AG04450 (cell line): ENCODE measurements around the gene VRK3. TPM values are rescaled to one million over a fixed set of nuclear protein-coding genes. Genes with fewer than 3 reads are reported as not detected.
A peak's percentile ranks its signal among the peaks of the same experiment; 100 is the strongest.

Experiments used
- CTCF ChIA-PET: fragments of 300-600, 350-600 bp; formaldehyde crosslinking; extraction: SDS; loops from one replicate; lab custom pipeline; 2022; ENCODE audit warnings: antibody characterized with exemption, inconsistent platforms; lab: Charles Lee
- POLR2A ChIA-PET: fragments of 350-600 bp; formaldehyde crosslinking; extraction: SDS; loops from one replicate; lab custom pipeline; 2021; ENCODE audit warnings: antibody characterized with exemption, inconsistent platforms; lab: Yijun Ruan, JAX
- DNase-seq: peaks from one replicate; pipeline ENCODE4 v3.0.0-alpha.2; 2011; ENCODE audit warnings: low read depth, low spot score
- H3K27ac ChIP-seq: one replicate; pipeline ENCODE4 v1.5.1; 2012; ENCODE audit warnings: low read depth, low read length, control low read depth
- H3K27me3 ChIP-seq: one replicate; pipeline ENCODE4 v1.6.0; 2012; ENCODE audit warnings: low read length; ENCODE audit not compliant: control insufficient read depth, insufficient read depth
- H3K4me3 ChIP-seq: 2 replicates; pipeline ENCODE4 v1.5.1; 2011; ENCODE audit warnings: mild to moderate bottlenecking, low read depth, low read length, control low read depth
- H3K9me3 ChIP-seq: 2 replicates; pipeline ENCODE4 v1.5.1; 2012; ENCODE audit warnings: low read length; ENCODE audit not compliant: control insufficient read depth, insufficient read depth
- CTCF ChIP-seq: IDR thresholded peaks from 2 replicates; pipeline ENCODE4 v1.5.1; 2011; ENCODE audit warnings: low read depth, low read length, control low read depth, inconsistent platforms
- polyA plus RNA-seq: library from polyadenylated mRNA; depleted of rRNA; stranded (reverse); fragments of >200 nt; gene quantifications from 2 replicates; pipeline ENCODE4 v1.2.3, GENCODE V29; 2011

The VRK3 gene
- polyA plus RNA-seq, 1 experiment = 22.5 TPM

GRCh38 chr19:49988433-49988832, 36.7 kb downstream of the VRK3 start:
- H3K4me3 ChIP-seq = no peak overlapping the region
- DNase-seq = peak; percentile 21
- H3K27me3 ChIP-seq = no peaks in the 10 kb centered on the region
- TF ChIP-seq CTCF = no peak
- H3K9me3 ChIP-seq = no peaks in the 10 kb centered on the region; the same call in 1 of the 2 replicates
- no peak overlapping the region for H3K27ac ChIP-seq
- CTCF ChIA-PET = no interaction called here
- POLR2A ChIA-PET = no interaction called here

GRCh38 chr19:49988007-49988406, 37.2 kb downstream of the VRK3 start:
- H3K27me3 ChIP-seq = no peaks in the 10 kb centered on the region
- no peak overlapping the region for H3K4me3 ChIP-seq
- no peak for TF ChIP-seq CTCF
- ChIA-PET CTCF (no interaction called here), POLR2A (no interaction called here)
- no peaks in the 10 kb centered on the region; the same call in 1 of the 2 replicates for H3K9me3 ChIP-seq
- no peak overlapping the region for H3K27ac ChIP-seq
- DNase-seq = no peak

- Histone ChIP-seq H3K4me3 (no peak overlapping the region), H3K9me3 (no peaks in the 10 kb centered on the region; the same call in 1 of the 2 replicates), H3K27me3 (no peaks in the 10 kb centered on the region), H3K27ac (no peak overlapping the region)
- DNase-seq = peak; percentile 74
- POLR2A ChIA-PET = interaction anchor here (0.6 kb wide), 1 partner anchor 52 kb away, joined by 4 read pairs; no protein-coding TSS in a partner anchor
- CTCF ChIA-PET = interaction anchor here (0.9 kb wide), 1 partner anchor 50 kb away, joined by 3 read pairs; no protein-coding TSS in a partner anchor
- TF ChIP-seq CTCF = 0 out of 2 replicates have a peak, but pooled peaks have one; percentile 18
Measured at GRCh38 chr19:49987159-49987698, 37.9 kb downstream of the VRK3 start.

DNA sequence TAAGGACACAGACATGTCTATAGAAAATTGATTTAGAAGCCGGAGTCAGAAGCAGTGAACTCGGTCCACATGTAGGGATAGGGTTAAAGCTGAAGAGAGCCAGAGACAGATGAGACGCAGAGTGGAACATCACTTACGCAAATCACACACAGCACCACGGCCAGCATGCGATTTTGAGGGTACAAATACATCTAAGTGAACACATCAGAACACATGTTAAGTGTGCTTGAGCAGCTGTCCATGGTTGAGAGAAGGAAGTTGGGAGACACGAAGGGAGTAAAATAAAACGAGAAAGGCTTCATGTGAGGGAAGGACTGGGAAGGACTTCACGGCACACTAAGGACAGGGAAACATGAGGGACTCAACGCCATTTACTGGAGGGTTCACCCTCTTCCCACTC, 38.8 kb downstream of the VRK3 start:
- no peak for TF ChIP-seq CTCF
- POLR2A ChIA-PET = no interaction called here
- no peaks in the 10 kb centered on the region; the same call in 1 of the 2 replicates for H3K9me3 ChIP-seq
- no peak overlapping the region for H3K27ac ChIP-seq
- no peak overlapping the region for H3K4me3 ChIP-seq
- CTCF ChIA-PET = no interaction called here
- H3K27me3 ChIP-seq = no peaks in the 10 kb centered on the region
- DNase-seq = no peak

DNA sequence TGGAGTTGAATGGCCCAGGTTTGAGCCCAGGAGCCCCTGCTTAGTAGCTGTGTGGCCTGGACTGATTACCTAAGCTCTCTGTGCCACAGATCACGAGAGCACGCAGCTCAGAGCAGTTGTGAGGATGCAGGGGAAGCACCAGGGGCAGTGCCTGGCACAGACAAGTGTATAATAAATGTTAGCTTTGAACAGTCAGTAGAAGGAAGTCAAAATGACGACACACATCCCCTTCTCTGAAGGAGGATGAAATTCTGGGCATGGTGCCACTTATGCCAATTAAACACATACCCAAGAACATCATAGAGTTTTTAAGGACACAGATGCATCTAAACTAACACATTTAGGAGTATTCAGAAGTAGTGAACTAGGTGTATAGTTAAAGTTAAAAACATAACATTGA, 39.3 kb downstream of the VRK3 start:
- DNase-seq = no peak
- ChIA-PET CTCF (interaction anchor here (1.1 kb wide), 1 partner anchor 48 kb away, joined by 11 read pairs; no protein-coding TSS in a partner anchor), POLR2A (no interaction called here)
- no peak overlapping the region for H3K27ac ChIP-seq
- no peaks in the 10 kb centered on the region; the same call in 1 of the 2 replicates for H3K9me3 ChIP-seq
- TF ChIP-seq CTCF = no peak
- no peaks in the 10 kb centered on the region for H3K27me3 ChIP-seq
- no peak overlapping the region for H3K4me3 ChIP-seq
